HL-60 (cell line): ENCODE measurements around the gene TMEM163.

Experiments
- DNase-seq, 2 experiments: peaks; one replicate each; pipeline ENCODE4 v3.0.0-alpha.2; 2010 to 2020; ENCODE audit warnings: low read depth in 1 of 2, low spot score in 1 of 2
- H3K27ac ChIP-seq: fragments of 250-450 bp; sonication (Bioruptor Pico); replicated peaks from 2 replicates; pipeline ENCODE4 v1.5.1; 2020; ENCODE audit warnings: mild to moderate bottlenecking, moderate library complexity
- H3K27me3 ChIP-seq: fragments of 250-450 bp; sonication (Bioruptor Pico); 2 replicates; pipeline ENCODE4 v1.5.1; 2021; ENCODE audit warnings: mild to moderate bottlenecking, moderate library complexity; ENCODE audit not compliant: insufficient read depth, poor library complexity, severe bottlenecking
- H3K4me3 ChIP-seq: replicated peaks from 2 replicates; pipeline ENCODE4 v1.5.1; 2011; ENCODE audit warnings: mild to moderate bottlenecking, control low read depth, low read length; ENCODE audit not compliant: insufficient read depth
- GABPA ChIP-seq: IDR thresholded peaks from 2 replicates; pipeline ENCODE4 v1.6.1; 2012; ENCODE audit warnings: low read depth
- POLR2AphosphoS5 ChIP-seq: IDR thresholded peaks from 2 replicates; pipeline ENCODE4 v1.6.1; 2012; ENCODE audit warnings: low read depth
- SPI1 ChIP-seq: IDR thresholded peaks from 2 replicates; pipeline ENCODE4 v1.6.1; 2012; ENCODE audit warnings: low read depth, mild to moderate bottlenecking, borderline replicate concordance
- TF ChIP-seq, protein P1 (sequence below): IDR thresholded peaks from 2 replicates; pipeline ENCODE4 v1.6.1; 2012; ENCODE audit warnings: low read depth; ENCODE audit not compliant: insufficient replicate concordance
- TF ChIP-seq, protein P2 (sequence below): IDR thresholded peaks from one replicate; pipeline ENCODE4 v1.5.1; 2011; ENCODE audit warnings: low read length, control low read depth, inconsistent platforms; ENCODE audit not compliant: insufficient read depth

Gene TMEM163

DNA sequence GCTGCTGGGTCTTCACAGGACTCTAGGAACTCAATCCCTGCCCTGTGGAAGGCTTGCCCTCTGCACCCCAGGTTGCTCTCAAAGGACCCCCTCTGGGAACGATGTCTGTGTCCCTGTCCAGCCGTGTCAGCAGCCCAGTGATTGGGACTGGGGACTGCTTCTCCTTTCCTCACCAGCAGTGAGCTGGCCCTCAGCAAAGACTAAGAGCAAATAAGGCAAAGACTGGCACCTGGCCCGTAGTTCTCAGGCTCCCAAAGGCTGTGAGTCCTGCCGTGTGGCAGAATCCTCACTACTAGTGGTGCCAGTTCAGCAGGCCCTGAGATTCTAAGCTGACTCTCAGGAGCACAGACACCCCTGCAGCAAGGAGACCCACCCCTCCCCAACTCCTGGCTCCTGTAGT, 47.8 kb downstream of the TMEM163 start:
- DNase-seq, result no peak
- H3K27me3 ChIP-seq, result no peaks in the 10 kb centered on the region
- no peak overlapping the region for H3K4me3 ChIP-seq
- no peak overlapping the region for H3K27ac ChIP-seq
- TF ChIP-seq SPI1 (no peak), GABPA (no peak), POLR2AphosphoS5 (no peak)
- TF ChIP-seq, protein P1, sequence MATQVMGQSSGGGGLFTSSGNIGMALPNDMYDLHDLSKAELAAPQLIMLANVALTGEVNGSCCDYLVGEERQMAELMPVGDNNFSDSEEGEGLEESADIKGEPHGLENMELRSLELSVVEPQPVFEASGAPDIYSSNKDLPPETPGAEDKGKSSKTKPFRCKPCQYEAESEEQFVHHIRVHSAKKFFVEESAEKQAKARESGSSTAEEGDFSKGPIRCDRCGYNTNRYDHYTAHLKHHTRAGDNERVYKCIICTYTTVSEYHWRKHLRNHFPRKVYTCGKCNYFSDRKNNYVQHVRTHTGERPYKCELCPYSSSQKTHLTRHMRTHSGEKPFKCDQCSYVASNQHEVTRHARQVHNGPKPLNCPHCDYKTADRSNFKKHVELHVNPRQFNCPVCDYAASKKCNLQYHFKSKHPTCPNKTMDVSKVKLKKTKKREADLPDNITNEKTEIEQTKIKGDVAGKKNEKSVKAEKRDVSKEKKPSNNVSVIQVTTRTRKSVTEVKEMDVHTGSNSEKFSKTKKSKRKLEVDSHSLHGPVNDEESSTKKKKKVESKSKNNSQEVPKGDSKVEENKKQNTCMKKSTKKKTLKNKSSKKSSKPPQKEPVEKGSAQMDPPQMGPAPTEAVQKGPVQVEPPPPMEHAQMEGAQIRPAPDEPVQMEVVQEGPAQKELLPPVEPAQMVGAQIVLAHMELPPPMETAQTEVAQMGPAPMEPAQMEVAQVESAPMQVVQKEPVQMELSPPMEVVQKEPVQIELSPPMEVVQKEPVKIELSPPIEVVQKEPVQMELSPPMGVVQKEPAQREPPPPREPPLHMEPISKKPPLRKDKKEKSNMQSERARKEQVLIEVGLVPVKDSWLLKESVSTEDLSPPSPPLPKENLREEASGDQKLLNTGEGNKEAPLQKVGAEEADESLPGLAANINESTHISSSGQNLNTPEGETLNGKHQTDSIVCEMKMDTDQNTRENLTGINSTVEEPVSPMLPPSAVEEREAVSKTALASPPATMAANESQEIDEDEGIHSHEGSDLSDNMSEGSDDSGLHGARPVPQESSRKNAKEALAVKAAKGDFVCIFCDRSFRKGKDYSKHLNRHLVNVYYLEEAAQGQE, result peak; percentile 60

DNA sequence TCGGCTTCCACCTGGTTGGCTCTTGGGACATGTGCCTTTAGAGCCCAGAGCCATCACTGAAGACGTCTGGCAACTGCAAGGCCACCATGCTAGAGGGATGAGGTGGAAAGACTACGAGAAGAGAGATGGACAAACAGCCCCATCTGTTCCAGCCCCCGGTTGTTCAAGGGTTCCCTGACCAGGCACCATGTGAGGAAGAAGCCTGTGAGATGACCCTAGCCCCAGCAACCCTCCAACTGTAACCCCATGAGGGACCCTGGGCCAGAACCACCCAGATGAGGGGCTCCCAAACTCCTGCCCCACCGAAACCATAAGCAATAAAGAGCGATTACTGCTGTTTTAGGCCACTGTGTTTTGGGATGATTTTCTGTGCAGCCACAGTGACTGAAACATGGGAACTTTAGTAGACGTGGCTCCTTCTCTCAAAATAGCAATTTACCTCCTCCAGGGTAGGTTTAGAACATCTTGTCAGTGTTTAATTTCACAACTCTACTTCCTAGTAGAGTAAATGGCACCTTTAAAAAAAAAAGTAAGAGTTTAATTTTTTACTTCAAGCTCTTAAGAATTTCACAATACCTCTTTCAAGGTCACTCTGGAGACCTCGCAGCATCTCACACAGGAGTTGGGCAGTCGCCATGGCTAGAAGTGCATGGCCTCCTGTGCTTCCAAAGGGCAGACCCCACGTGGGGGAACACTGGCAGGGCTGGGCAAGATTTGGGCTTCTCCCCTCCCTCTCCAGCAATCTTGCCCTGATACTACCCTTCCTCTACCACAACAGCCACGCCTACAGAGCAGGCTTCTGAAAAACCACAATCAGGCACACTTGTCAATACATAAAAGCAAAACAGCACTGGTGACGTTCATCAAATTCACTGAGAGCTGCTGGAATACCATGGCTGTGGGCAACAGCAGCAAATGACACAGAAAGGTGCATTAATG, 48.8 kb downstream of the TMEM163 start:
- Histone ChIP-seq H3K27ac (no peak overlapping the region), H3K27me3 (no peaks in the 10 kb centered on the region), H3K4me3 (no peak overlapping the region)
- no peak for DNase-seq
- no peak for TF ChIP-seq GABPA
- TF ChIP-seq, protein P2, sequence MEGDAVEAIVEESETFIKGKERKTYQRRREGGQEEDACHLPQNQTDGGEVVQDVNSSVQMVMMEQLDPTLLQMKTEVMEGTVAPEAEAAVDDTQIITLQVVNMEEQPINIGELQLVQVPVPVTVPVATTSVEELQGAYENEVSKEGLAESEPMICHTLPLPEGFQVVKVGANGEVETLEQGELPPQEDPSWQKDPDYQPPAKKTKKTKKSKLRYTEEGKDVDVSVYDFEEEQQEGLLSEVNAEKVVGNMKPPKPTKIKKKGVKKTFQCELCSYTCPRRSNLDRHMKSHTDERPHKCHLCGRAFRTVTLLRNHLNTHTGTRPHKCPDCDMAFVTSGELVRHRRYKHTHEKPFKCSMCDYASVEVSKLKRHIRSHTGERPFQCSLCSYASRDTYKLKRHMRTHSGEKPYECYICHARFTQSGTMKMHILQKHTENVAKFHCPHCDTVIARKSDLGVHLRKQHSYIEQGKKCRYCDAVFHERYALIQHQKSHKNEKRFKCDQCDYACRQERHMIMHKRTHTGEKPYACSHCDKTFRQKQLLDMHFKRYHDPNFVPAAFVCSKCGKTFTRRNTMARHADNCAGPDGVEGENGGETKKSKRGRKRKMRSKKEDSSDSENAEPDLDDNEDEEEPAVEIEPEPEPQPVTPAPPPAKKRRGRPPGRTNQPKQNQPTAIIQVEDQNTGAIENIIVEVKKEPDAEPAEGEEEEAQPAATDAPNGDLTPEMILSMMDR, result no peak
- no peak for TF ChIP-seq POLR2AphosphoS5
- no peak for TF ChIP-seq SPI1
- TF ChIP-seq, protein P1, result no peak

DNA sequence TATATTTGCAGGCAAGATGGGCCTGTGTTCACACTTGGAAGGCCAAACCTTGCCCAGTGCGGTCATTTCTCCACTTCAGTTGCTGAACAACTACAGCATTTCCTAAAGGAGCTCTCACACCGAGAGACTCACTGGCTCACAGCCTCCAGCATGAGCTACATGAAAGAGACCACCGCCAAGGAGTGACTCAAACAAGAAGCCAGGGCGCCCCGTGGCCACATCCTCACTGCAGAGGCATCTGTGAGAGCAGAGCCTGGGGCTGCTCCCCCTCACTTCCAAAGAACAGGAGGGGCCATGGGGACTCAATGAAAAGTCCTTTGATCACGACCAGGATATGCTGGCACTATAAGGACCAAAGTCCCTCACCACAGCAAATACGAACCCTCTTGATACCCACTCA, 50.0 kb downstream of the TMEM163 start:
- no peaks in the 10 kb centered on the region for H3K27me3 ChIP-seq
- H3K27ac ChIP-seq, result no peak overlapping the region
- no peak overlapping the region for H3K4me3 ChIP-seq
- TF ChIP-seq GABPA, result no peak
- TF ChIP-seq, protein P1, result no peak
- TF ChIP-seq SPI1, result no peak
- TF ChIP-seq, protein P2, result no peak
- TF ChIP-seq POLR2AphosphoS5, result no peak
- no peak for DNase-seq
